ENCODE results near the gene WWC2.

GRCh38 chr4:183358215-183358755 lies 259.2 kb downstream of the WWC2 start:
- TF ChIP-seq CTCF (IDR thresholded peaks at IDR 0.05), result no peak
- TF ChIP-seq POLR2A (IDR thresholded peaks at IDR 0.05), result no peak
